Colonic mucosa (tissue), 4 donors: ENCODE measurements around the gene RPS6KA3. TPM values are rescaled to one million over a fixed set of nuclear protein-coding genes. Genes with fewer than 3 reads are reported as not detected.
A peak's percentile ranks its signal among the peaks of the same experiment; 100 is the strongest.

Experiments
- DNase-seq: peaks from one replicate; pipeline ENCODE4 v3.0.0-alpha.2; 2020
- H3K27ac ChIP-seq: fragments of 200-600 bp; one replicate; pipeline ENCODE4 v1.8.0; 2021
- H3K27me3 ChIP-seq: fragments of 200-600 bp; one replicate; pipeline ENCODE4 v1.8.0; 2021
- H3K36me3 ChIP-seq: fragments of 200-600 bp; one replicate; pipeline ENCODE4 v1.8.0; 2021
- H3K4me1 ChIP-seq: fragments of 200-600 bp; one replicate; pipeline ENCODE4 v1.8.0; 2021; ENCODE audit warnings: mild to moderate bottlenecking
- H3K4me3 ChIP-seq: fragments of 200-600 bp; one replicate; pipeline ENCODE4 v1.8.0; 2021
- H3K9ac ChIP-seq, 2 donors: one replicate each; pipeline ENCODE4 v1.7.0; 2013; ENCODE audit warnings: control low read depth in 2 of 2, low read depth in 2 of 2, low read length in 2 of 2
- H3K9me3 ChIP-seq: fragments of 200-600 bp; one replicate; pipeline ENCODE4 v1.8.0; 2021
- CTCF ChIP-seq: fragments of 200-600 bp; IDR thresholded peaks from one replicate; pipeline ENCODE4 v1.8.0; 2022; ENCODE audit warnings: antibody characterized with exemption, mild to moderate bottlenecking
- intact Hi-C: fragments of 100-400 bp; cut with DNase I; formaldehyde crosslinking; loops from one replicate; pipeline ENCODE4 v1.14.1; 2022
- total RNA-seq, 2 donors: library from RNA; stranded (reverse); fragmentation: NEBNext Ultra II Directional in 1 of 2; extraction: Animal tissue kit (Norgen Biotek cat#: 25700) in 1 of 2; gene quantifications; one replicate each; pipeline ENCODE4 v1.2.1, GENCODE V29; 2021
- donor health status: healthy.
- donor health status: DM: no; HTN: no; CAD: no.
- donor health status: DM: no; HTN: no; CAD: no.

Gene RPS6KA3
- total RNA-seq, 2 donors from 2014 or later = 77.0 to 110 TPM

GRCh38 chrX:20116087-20116576, 150.6 kb downstream of the RPS6KA3 start:
- Histone ChIP-seq H3K27ac (no peak overlapping the region), H3K36me3 (no peaks in the 10 kb centered on the region), H3K9ac (no peak overlapping the region), H3K27me3 (peaks cover 12% of the 10 kb centered on the region), H3K9me3 (no peaks in the 10 kb centered on the region), H3K4me3 (peak overlapping the region; percentile 17), H3K4me1 (peaks cover 4% of the 10 kb centered on the region)
- TF ChIP-seq CTCF = no peak
- no peak for DNase-seq
- intact Hi-C loops = no loop called here

GRCh38 chrX:20112022-20112774, 154.5 kb downstream of the RPS6KA3 start:
- Histone ChIP-seq H3K9ac (no peak overlapping the region), H3K27ac (no peak overlapping the region), H3K9me3 (no peaks in the 10 kb centered on the region), H3K4me1 (no peaks in the 10 kb centered on the region), H3K27me3 (peaks cover 10% of the 10 kb centered on the region), H3K4me3 (no peak overlapping the region), H3K36me3 (no peaks in the 10 kb centered on the region)
- intact Hi-C loops = no loop called here
- no peak for DNase-seq
- TF ChIP-seq CTCF = no peak

DNA sequence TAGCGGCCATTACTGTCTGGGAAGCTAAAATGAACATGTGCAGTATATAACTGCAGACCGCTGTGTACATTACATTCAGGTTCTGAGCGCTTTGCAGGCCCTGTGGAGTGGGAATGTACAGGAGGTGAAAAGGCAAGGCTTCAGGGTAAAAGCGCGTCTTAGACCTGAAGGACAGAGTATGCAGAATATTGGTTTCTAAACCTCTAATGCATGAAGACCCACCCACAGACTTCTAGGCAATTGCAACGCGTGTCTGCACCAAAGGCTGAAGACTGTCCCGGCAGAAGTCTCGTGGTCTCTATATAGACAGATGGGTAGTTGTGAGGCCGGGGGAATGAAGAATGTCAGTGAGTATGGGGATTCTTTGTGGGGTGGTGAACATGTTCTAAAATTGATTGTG, 155.4 kb downstream of the RPS6KA3 start:
- no peak overlapping the region for H3K9ac ChIP-seq
- intact Hi-C loops = no loop called here
- no peaks in the 10 kb centered on the region for H3K9me3 ChIP-seq
- no peak overlapping the region for H3K4me3 ChIP-seq
- no peaks in the 10 kb centered on the region for H3K4me1 ChIP-seq
- DNase-seq = no peak
- no peaks in the 10 kb centered on the region for H3K36me3 ChIP-seq
- peaks cover 4% of the 10 kb centered on the region for H3K27me3 ChIP-seq
- H3K27ac ChIP-seq = no peak overlapping the region
- no peak for TF ChIP-seq CTCF

DNA sequence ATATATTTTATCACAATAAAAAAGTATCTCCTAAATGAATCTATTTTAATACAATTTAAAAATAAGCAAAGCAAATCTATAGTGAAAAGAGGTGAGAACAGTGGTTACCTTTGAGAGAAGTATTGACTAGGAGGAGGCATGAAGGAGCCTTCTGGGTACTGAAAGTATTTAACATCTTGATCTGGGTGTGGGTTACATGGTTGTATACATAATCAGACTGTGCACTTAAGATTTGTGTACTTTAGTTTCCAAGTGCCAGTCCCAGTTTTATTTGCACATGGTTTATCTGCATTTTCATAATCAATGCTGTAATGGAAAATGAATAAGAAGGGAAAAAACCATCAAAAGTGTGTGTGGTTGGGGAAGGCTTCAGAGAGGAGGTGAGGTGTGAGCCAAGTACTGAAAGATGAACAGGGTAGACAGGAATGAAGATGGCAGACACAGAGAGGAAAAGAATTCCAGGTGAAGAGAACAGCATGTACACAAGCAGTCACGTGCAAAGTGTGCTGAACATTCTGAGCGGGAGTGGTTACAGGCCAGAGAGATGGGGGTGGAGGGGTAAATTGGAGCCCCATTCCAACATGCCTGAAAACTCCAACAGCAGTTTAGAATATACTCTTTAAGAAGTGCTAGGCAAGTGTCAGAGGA, 164.7 kb downstream of the RPS6KA3 start:
- intact Hi-C loops = no loop called here
- Histone ChIP-seq H3K9ac (no peak overlapping the region), H3K27ac (no peak overlapping the region), H3K4me1 (no peaks in the 10 kb centered on the region), H3K27me3 (no peaks in the 10 kb centered on the region), H3K9me3 (no peaks in the 10 kb centered on the region), H3K4me3 (no peak overlapping the region), H3K36me3 (no peaks in the 10 kb centered on the region)
- no peak for TF ChIP-seq CTCF
- DNase-seq = no peak

Other genes starting within 250 kb of the RPS6KA3 start
- 1 to 10 TPM; 2.1 to 2.4 TPM for gene MAP7D2, start 150.0 kb downstream of the RPS6KA3 start, total RNA-seq
- 100 to 1,000 TPM; 106 to 149 TPM for gene EIF1AX, start 125.1 kb downstream of the RPS6KA3 start, total RNA-seq